HUES6 (cell line): ENCODE data around the gene DCC.

Source experiments
- H3K27ac ChIP-seq: 2 replicates; pipeline ENCODE4 v1.7.0; 2013; ENCODE audit warnings: low read depth, mild to moderate bottlenecking, low read length, inconsistent platforms
- H3K27me3 ChIP-seq: 2 replicates; pipeline ENCODE4 v1.6.1; 2013; ENCODE audit warnings: low read length; ENCODE audit not compliant: control insufficient read depth, insufficient read depth
- H3K36me3 ChIP-seq: 2 replicates; pipeline ENCODE4 v1.6.1; 2013; ENCODE audit warnings: low read length; ENCODE audit not compliant: control insufficient read depth, insufficient read depth
- H3K4me1 ChIP-seq: 2 replicates; pipeline ENCODE4 v1.6.1; 2013; ENCODE audit warnings: low read length; ENCODE audit not compliant: control insufficient read depth, insufficient read depth
- H3K4me3 ChIP-seq: 2 replicates; pipeline ENCODE4 v1.5.1; 2013; ENCODE audit warnings: low read depth, low read length
- H3K9ac ChIP-seq: one replicate; pipeline ENCODE4 v1.6.1; 2013; ENCODE audit warnings: mild to moderate bottlenecking, low read length
- H3K9me3 ChIP-seq: 2 replicates; pipeline ENCODE4 v1.6.1; 2013; ENCODE audit warnings: low read depth, low read length; ENCODE audit not compliant: control insufficient read depth, insufficient read depth

Gene DCC

DNA sequence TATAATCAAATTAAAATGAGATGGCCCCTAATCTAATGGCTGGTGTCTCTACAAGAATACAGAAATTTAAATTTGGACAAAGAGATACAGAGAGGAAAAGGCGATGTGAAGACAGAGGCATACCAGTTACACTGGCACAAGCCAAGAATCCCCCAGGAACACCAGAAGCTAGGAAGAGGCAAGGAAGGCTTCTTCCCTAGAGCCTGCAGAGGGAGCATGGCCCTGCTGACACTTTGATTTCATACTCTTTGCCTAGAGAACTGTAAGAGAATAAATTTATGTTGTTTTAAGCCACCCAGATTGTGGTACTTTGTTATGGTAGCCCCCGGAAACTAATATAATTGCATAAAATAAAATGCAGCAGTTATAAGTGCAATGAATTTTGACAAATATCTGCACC lies 1213.0 kb downstream of the DCC start:
- H3K9me3 ChIP-seq: peaks cover 5% of the 10 kb centered on the region; the same call in 1 of the 2 replicates
- no peak overlapping the region for H3K9ac ChIP-seq

DNA sequence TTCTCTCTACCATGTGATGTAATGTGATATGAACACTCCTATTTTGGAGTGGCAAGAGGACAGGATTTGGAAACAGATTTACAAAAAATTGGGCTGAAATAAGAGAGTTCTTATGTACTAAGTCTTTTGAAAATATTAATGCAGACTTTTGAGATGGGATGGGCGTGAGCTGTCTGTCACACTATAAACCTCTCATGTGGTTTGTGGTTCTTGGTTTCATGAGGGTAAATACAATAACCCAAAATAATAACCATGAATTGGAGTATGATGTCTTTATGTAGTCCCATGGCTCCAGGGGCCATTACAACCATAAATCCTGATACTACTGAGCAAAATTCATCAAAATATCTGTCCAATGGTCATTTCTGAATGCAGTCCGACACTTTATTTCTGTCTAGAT lies 1216.5 kb downstream of the DCC start:
- H3K9me3 ChIP-seq: peaks cover 8% of the 10 kb centered on the region
- no peak overlapping the region for H3K4me3 ChIP-seq
- no peak overlapping the region for H3K9ac ChIP-seq
- H3K27ac ChIP-seq: no peak overlapping the region
- H3K36me3 ChIP-seq: no peaks in the 10 kb centered on the region
- H3K4me1 ChIP-seq: no peaks in the 10 kb centered on the region
- H3K27me3 ChIP-seq: no peaks in the 10 kb centered on the region

More for the DNA sequence above, 1213.0 kb downstream of the DCC start:
- Histone ChIP-seq H3K27me3 (no peaks in the 10 kb centered on the region), H3K4me1 (no peaks in the 10 kb centered on the region), H3K36me3 (no peaks in the 10 kb centered on the region), H3K4me3 (no peak overlapping the region), H3K27ac (no peak overlapping the region)

DNA sequence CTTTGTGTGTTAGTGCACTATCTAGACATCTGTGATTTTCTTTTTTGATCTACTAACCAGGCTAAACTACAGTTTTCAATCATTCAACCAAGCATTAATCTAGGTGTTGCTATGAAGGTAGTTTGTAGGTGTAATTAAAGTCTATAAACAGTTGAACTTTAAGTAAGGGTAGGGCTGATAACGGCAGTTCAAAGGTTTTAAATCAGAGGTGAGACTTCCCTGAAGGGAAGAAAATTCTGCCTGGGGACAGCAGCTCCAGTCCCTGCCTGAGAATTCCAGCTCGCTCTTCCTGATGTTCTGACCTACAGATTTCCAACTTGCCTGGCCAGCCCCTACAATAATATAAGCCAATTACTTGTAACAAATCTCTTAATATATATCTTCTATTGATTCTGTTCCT lies 1220.5 kb downstream of the DCC start:
- Histone ChIP-seq H3K4me3 (no peak overlapping the region), H3K36me3 (no peaks in the 10 kb centered on the region), H3K4me1 (no peaks in the 10 kb centered on the region), H3K27ac (no peak overlapping the region), H3K9me3 (peaks cover 12% of the 10 kb centered on the region), H3K9ac (no peak overlapping the region), H3K27me3 (no peaks in the 10 kb centered on the region)

DNA sequence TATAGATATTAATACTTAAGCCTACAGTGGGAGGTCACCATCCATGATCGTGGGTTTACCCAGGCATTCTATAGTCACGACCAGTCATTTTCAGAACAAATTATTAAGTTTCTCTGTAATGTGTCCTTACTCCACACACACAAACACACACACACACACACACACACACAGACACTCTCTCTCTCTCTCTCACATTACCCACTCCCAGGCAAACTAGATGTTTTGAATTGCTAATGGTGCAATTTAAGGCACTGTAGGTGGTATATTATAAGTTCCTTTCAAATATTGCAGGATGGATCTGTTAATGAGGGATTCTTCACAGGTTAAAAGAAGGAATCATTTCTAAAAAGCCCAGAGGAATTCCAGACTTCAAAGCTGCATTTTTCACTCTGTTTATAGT lies 1226.6 kb downstream of the DCC start:
- Histone ChIP-seq H3K4me1 (peaks cover 9% of the 10 kb centered on the region), H3K27ac (peak overlapping the region; percentile 59; the same call in 1 of the 2 replicates), H3K9me3 (peaks cover 4% of the 10 kb centered on the region), H3K9ac (no peak overlapping the region), H3K27me3 (no peaks in the 10 kb centered on the region), H3K36me3 (no peaks in the 10 kb centered on the region), H3K4me3 (no peak overlapping the region)

DNA sequence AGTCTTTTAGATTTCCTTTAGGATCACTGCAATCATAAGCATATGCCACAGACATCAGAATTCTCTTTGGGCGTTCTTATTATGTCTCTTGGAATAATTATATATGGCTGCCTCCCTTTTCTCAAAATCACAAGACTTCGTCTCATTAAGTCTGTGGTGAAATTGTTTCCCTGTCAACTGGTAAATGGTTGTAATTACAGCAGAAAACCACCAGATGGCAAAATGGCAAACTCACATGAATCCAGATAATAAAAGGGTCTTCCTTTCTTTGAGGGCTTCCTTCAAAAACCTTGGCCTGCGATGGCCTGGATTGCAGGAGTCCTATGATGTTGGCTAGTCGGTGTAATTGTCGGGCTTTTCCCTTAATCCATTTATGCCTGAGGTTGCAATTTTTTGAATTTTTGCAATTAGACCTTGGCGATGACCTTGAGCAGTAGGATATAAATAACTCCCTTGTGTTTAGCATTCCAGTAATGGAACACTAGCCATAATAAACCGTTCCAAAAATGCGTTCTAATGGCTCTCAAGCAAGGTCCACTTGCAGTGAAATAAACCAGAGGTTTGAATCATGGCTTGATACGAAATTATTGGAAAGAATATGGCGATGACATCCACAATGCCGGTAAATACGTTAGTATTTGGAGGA lies 1228.1 kb downstream of the DCC start:
- H3K9me3 ChIP-seq: peaks cover under 1% of the 10 kb centered on the region
- no peak overlapping the region for H3K4me3 ChIP-seq
- H3K36me3 ChIP-seq: no peaks in the 10 kb centered on the region
- H3K27ac ChIP-seq: no peak overlapping the region
- no peak overlapping the region for H3K9ac ChIP-seq
- H3K4me1 ChIP-seq: peaks cover 9% of the 10 kb centered on the region
- H3K27me3 ChIP-seq: no peaks in the 10 kb centered on the region
